ENCODE results near the gene AGGF1.
"Not testable (repeated sequence)": the region's sequence is repeated elsewhere in the genome, so short reads cannot be mapped to it uniquely, and the experiment has no call there.

Gene AGGF1

DNA sequence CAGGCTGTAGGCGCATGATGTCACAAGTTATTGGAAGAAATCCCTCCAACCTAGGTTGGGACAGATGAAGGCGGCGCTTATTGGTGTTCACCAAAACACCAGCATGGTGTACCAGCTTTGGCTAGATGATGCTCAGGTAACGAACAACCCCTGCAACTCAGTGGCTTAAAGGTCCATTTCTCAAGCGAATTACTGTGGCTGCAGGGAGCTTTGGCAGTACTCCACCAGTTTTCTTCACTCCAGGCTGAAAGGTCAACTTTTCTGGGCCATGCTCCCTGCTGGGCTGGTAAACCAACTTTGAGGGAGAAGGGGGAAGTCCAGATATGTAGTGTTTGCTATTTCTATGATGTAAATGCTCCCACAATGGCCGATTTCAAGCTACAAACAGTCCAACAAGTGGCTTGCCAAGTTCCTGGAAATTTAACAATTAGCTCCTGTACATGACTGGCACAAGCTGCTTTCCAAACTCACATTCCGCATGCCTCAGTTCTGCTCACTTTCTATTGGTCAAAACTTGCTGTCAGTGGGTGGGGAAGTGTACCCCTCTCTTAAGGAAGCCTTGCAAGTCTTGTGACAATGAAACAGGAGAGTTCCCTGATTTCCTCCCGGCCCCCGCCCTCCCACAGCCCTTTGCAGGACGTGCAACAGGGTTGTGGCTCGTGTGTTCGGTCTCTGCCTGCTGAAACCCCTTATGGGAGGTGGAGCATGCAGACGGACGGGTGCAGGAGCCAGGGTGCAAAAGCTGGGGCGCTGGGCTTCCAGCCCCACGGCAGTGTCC, 57.5 kb downstream of the AGGF1 start:
- DNase-seq: no peak

DNA sequence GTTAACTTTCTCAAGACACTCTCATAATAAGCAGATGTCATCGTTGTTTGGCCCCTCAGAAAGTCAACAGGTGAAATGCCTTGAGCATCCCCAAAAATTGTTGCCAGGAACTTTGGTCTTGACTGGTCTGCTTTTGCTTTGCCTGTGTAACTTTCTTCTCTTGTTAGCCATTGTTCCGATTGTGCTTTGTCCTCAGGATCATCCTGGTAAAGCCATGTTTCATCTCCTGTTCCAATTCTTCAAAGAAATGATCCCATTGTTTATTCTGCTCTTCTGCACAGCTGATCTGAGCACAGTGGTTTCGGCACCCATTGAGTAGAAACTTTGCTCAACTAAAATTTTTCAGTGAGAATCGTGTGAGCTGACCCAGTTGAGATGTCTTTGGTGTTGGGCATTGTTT, 65.0 kb downstream of the AGGF1 start:
- no peak for DNase-seq

DNA sequence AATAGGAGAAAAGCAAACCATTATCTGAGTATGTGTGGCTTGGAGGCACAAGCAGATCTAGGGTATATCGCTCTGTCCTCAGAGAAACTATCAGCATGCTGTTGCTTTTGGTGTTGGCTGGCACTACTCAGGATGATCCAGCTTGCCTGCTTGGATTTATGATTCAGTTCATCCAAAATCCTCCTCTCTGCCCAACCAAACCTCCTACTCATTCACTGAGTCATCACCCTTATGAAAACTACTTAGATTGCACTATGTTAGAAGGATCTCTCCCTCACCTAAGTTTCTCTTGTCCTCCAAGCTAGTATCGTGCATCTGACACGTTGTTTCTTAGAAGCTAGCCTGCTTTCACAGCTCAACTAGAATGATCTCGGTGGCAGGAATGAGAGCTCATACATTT, 71.1 kb downstream of the AGGF1 start:
- DNase-seq: no peak

DNA sequence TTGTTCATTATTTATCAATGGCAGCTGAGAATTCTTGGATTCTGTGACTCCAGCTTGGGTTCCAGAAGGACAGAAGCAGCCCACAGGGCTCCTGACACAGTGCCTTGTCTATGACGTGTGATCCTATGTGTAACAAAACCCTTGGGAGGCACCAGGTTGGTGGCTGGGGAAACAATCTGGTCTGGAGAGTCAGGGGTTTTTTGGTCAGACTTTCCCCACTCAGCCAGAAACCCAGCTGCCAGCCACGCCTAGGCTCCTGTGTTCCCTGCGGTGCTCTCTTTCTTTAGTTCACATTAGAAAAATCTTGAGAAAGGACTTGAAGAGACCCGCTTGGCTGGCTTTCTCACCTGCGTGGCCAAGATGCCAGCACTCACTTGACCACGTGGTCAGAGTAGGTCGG, 72.3 kb downstream of the AGGF1 start:
- DNase-seq: no peak

DNA sequence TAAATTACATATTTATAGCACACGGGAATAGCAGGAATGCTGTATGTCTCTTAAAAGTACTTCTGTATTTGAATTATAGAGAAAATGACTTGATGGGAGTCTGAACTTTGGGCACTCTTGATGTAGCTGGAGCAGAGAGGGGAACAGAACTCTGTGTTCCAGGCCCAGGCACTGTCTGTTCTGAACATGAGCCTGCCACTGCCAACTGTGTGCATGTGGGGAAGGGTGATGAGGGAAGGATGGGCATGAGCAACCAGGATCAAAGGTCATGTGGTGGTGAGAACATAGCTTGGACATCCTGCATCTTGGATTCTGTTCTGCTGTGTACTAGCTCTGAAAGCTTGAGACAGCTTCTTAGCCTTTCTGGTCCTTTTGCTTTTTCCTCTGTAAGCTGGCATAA, 73.3 kb downstream of the AGGF1 start:
- DNase-seq: no peak

GRCh38 chr5:77104813-77105212, 74.6 kb downstream of the AGGF1 start:
- DNase-seq: no peak

- not testable (repeated sequence) for DNase-seq
These were observed 76.8 kb downstream of the AGGF1 start for GRCh38 chr5:77107035-77107434.

All from activated T-cell treated with anti-CD3 and anti-CD28 coated beads, Interleukin-2, amount 50 U/mL, for 1 hour (primary cell).